Esophagus (tissue), 2 donors: ENCODE measurements around the gene VEGFB. TPM values are rescaled to one million over a fixed set of nuclear protein-coding genes. Genes with fewer than 3 reads are reported as not detected.

ENCODE experiments used
- H3K27ac ChIP-seq, 2 donors: one replicate each; pipeline ENCODE4 v1.5.1; 2013; ENCODE audit warnings: low read depth in 2 of 2, mild to moderate bottlenecking in 2 of 2, inconsistent platforms in 1 of 2, low read length in 1 of 2, moderate library complexity in 1 of 2
- H3K27me3 ChIP-seq, 2 donors: one replicate each; pipeline ENCODE4 v1.6.1; 2013; ENCODE audit warnings: low read length in 2 of 2, control low read depth in 1 of 2, mild to moderate bottlenecking in 1 of 2; ENCODE audit not compliant: insufficient read depth in 2 of 2, control insufficient read depth in 1 of 2
- H3K36me3 ChIP-seq, 2 donors: one replicate each; pipeline ENCODE4 v1.6.1; 2013; ENCODE audit warnings: low read length in 1 of 2; ENCODE audit not compliant: control insufficient read depth in 2 of 2, insufficient read depth in 2 of 2
- H3K4me1 ChIP-seq, 2 donors: one replicate each; pipeline ENCODE4 v1.6.1; 2013; ENCODE audit warnings: low read length in 1 of 2; ENCODE audit not compliant: control insufficient read depth in 2 of 2, insufficient read depth in 2 of 2
- H3K4me3 ChIP-seq, 2 donors: one replicate each; pipeline ENCODE4 v1.5.1; 2013; ENCODE audit warnings: low read length in 2 of 2, mild to moderate bottlenecking in 2 of 2, low read depth in 1 of 2, moderate library complexity in 1 of 2
- H3K9me3 ChIP-seq, 2 donors: one replicate each; pipeline ENCODE4 v1.6.1; 2013; ENCODE audit warnings: mild to moderate bottlenecking in 2 of 2, low read depth in 1 of 2, low read length in 1 of 2, moderate library complexity in 1 of 2; ENCODE audit not compliant: control insufficient read depth in 2 of 2, insufficient read depth in 1 of 2
- WGBS, 2 donors: extraction: QIAGEN DNeasy Blood & Tissue Kit; methylation state at CpG; one replicate each; pipeline ENCODE4 v1.1.7; 2013; 5-methylcytosine and 5-hydroxymethylcytosine counted together
- polyA plus RNA-seq, 2 donors: library from polyadenylated mRNA; stranded (reverse); fragments of 200-250 nt; gene quantifications; one replicate each; pipeline ENCODE4 v1.2.3, GENCODE V29; 2013
- donor health status: healthy with polysubstance abuse.
- donor health status: Bipolar disorder and iron deficiency.

VEGFB gene
- polyA plus RNA-seq, 2 donors: 34.6 to 48.1 TPM

DNA sequence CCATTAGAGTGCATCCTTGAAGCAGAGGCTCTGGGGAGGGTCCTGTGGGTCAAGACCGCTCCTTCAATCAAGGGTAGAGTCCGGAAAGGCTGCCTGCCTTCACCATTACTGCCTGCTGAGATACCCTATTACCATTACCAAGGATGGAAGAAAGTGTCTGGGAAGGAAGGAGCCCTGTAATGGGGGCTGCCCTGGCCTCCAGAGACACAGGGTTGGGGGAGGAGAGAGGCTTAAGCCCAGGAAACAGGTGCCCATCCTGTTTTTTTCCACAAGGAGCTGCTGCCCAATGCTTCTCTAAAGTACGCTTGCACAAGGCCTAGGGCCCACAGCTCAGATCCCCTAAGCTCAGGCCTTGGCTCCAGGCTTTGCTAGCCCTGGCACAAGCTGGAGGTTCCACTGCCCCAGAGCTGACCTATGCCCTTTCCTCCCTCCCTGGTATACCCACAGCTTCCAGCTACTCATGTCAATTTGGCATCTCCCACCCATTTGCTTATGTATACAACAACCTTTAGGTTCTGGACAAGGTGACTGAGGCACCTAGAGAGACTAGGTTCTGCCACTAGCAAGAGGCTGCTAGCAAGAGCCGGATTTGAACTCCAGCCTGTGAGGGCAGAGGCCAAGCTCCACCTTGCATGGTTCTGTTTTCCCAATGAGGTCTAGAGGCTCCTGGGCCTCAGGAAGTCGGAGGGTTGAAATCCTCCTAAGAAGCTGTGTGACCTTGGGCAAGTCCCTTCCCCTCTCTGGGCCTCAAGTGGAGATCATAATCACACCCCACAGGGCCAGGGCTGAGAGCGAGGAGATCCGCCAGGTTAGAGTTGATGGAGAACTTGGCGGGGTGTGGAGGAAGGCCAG is 15.4 kb downstream of the VEGFB start:
- WGBS, 2 donors: 86 to 88% methylated on average over 8 of the region's 8 CpGs
- H3K27me3 ChIP-seq: no peaks in the 10 kb centered on the region
- no peak overlapping the region for H3K4me3 ChIP-seq
- no peaks in the 10 kb centered on the region for H3K9me3 ChIP-seq
- peaks cover 6 to 14% of the 10 kb centered on the region in 2 donors for H3K4me1 ChIP-seq
- H3K27ac ChIP-seq: no peak overlapping the region
- H3K36me3 ChIP-seq: peaks cover 0 to 7% of the 10 kb centered on the region in 2 donors

DNA sequence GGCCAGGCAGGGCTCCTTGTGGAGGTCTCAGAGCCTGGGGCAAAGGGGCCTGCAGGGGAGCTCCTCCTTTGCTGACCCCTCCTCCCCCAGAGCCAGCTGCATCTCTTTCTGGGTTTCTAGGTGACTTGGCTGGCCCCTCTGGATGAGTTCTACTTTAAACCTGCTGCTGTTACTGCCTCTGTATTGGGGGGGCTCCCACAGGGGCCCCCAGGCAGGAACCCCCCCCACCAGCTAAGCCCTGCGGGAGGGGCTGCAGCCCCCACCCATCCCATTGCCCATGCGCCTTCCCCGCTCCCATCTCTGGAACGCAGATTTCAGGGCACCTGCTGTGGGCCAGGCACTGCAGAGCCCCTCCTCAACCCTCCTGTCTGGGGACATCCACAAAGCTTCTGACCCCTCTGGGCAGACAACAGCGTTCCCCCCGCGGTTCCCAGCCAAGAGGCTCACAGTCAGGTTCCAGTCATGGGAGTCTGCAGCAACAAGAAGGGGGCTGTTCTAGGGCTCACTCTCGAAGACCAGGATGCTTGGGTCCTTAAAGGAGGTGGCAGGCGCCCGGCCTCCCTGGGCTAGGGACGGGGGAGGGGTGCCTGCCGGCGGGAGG is 16.1 kb downstream of the VEGFB start:
- 21 to 23% methylated on average over 12 to 13 of the region's 13 CpGs for WGBS, 2 donors
- no peaks in the 10 kb centered on the region for H3K9me3 ChIP-seq
- H3K27ac ChIP-seq: no peak overlapping the region
- H3K4me1 ChIP-seq: peaks cover 6 to 14% of the 10 kb centered on the region in 2 donors
- peaks cover 0 to 12% of the 10 kb centered on the region in 2 donors for H3K36me3 ChIP-seq
- peak overlapping the region; percentile 52 to 85 for H3K4me3 ChIP-seq
- H3K27me3 ChIP-seq: no peaks in the 10 kb centered on the region

DNA sequence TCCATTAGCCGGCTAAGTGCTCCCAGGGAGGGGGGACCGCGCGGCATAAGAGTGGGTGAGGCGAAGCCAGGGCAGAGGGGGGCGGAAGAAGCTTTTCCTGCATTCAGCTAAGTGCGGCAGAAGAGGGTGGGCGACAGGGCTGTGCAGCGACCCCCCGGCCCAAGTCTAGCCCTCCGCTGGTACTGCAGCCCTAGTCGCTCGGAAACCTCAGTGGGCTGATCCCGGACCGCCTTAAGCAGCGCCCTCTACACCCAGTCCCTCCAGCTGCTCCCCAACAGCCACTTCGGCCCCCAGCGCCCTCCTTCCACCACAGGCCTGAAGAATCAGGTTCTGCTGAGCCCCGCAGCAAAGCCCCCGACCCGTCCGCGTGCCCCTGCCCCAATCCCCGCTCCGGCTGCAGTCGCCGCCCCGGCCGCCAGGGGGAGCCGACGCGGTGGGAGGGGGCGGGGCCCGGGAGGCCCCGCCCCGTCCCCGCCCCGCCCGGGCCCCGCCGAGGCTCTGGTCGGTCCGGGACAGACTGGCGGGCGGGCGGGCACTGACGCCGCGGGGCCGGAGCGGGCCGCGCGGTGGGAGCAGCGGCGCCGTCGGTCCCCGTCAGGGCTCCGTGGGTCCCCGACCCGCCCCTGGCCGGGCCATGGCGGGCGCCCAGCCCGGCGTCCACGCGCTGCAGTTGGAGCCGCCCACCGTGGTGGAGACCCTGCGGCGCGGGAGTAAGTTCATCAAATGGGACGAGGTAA is 16.8 kb downstream of the VEGFB start, which contains the start of gene PLCB3:
PLCB3 (plus strand) TSS at position 515 of the 737 bp plus-strand sequence; CDS start at position 635, 120 bp downstream.
- Histone ChIP-seq H3K9me3 (no peaks in the 10 kb centered on the region), H3K4me3 (peak within 1 kb of the TSS; percentile 75 to 85), H3K4me1 (peaks cover 6 to 14% of the 10 kb centered on the region in 2 donors), H3K36me3 (peaks cover 0 to 18% of the 10 kb centered on the region in 2 donors), H3K27ac (peak within 1 kb of the TSS; percentile 64 to 84), H3K27me3 (no peaks in the 10 kb centered on the region)
- 1% methylated on average over 66 to 75 of the region's 75 CpGs for WGBS, 2 donors

DNA sequence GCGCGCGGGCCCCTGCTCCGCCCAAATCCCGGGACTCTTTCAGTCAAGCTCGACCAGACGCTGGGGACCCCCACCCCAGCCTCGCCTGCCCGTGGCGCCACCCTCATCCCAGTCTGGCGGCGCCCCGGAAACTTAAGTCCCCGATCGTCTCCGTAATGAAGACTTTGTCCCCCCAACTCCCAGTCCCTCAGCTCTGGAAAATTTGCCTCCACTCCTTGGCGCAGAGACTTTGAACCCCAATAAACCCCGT is 17.3 kb downstream of the VEGFB start:
- Histone ChIP-seq H3K36me3 (peaks cover 3 to 23% of the 10 kb centered on the region in 2 donors), H3K9me3 (no peaks in the 10 kb centered on the region), H3K27me3 (no peaks in the 10 kb centered on the region), H3K4me3 (peak overlapping the region; percentile 75 to 85), H3K27ac (peak overlapping the region; percentile 64 to 84), H3K4me1 (peaks cover 6 to 14% of the 10 kb centered on the region in 2 donors)
- WGBS, 2 donors: 0 to 1% methylated on average over 18 of the region's 18 CpGs

DNA sequence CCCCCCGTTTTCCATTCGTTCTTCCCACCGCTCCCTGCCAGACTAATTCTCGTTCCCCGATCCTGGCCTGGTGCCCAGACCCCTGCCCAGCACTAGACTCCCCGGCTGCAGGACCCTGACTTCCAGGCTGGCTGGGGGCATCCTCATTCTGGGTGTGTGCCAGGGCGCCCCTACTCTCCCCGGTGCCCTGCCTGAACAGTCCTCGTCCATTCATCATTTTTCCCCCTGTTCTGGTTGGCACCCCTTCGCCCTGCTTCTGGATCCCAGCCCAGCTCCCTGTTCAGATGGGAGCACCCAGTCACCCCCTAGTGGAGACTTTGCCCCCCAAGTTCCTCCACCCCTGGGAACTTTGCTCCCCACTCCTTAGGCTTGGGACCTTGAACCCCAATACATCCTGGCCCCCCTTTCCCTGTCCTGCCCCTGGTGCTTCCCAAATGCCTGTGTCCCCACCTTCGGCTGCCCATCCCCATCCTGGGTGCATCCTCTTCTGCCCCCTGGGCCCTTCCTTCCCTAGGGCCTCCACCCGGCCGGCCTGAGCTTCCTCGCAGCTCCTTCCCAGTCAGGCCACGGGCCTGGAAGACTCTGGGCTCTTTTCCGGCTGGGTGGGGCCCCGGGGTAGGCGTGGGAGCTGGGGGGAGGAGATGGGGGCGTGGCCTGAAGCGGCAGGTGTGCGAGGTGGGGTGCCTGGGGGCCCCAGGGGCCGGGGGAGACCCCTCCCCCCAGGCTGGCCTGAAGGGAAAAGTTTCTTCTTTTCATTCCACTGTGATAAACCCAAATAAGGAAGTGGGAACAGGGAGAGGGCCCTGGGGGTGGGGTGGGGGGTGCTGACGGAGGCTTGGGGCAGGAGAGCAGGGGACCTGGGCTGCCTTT is 17.9 kb downstream of the VEGFB start:
- Histone ChIP-seq H3K9me3 (no peaks in the 10 kb centered on the region), H3K27me3 (no peaks in the 10 kb centered on the region), H3K4me1 (peaks cover 6 to 14% of the 10 kb centered on the region in 2 donors), H3K36me3 (peaks cover 4 to 24% of the 10 kb centered on the region in 2 donors), H3K4me3 (peak overlapping the region; percentile 75 to 85), H3K27ac (peak overlapping the region; percentile 64 to 84)
- 5% methylated on average over 23 of the region's 23 CpGs for WGBS, 2 donors

DNA sequence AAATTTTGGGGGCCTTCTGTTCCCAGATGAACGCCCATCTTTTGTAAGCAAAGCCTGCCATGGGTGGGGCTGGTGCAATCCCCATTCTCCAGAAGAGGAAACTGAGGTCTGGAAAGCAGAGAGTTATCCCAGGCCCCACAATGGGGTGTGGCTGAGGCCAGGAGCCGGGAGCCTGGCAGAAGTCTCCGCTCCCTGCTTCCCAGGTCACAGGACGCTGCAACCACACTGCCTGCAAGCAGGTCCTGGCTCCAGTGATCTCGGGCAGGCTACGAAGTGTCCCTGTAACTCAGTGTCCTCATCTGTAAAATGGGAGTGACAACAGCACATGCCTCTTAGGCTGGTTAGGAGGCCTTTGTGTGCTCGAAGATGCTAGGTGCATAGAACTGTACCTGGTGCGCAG is 18.7 kb downstream of the VEGFB start:
- H3K27ac ChIP-seq: peak overlapping the region in 1 of 2 donors; percentile 45
- 69 to 70% methylated on average over 8 of the region's 8 CpGs for WGBS, 2 donors

DNA sequence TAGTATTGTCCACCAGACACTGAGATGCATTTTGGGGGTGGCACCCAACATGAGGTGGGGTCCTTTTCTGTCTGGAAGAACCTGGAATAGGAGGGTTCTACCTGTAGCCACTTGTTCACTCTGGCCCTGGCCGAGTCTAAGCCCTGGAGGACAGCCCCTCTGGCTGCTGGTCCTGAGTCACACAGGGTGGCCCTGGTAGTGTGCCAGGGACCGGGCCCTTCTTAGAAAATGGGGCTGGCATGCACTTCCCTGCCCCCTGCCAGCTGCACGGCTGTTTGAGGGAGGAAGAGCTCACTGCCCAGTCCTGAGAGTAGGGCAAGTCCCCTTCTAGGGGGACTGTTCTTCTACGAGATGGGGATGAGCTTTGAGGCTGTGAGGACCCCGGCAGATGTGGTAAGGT is 19.1 kb downstream of the VEGFB start:
- H3K36me3 ChIP-seq: peaks cover 4 to 29% of the 10 kb centered on the region in 2 donors
- no peak overlapping the region for H3K27ac ChIP-seq
- 43 to 48% methylated on average over 5 of the region's 5 CpGs for WGBS, 2 donors
- no peak overlapping the region for H3K4me3 ChIP-seq
- H3K27me3 ChIP-seq: no peaks in the 10 kb centered on the region
- H3K4me1 ChIP-seq: peaks cover 6 to 14% of the 10 kb centered on the region in 2 donors
- no peaks in the 10 kb centered on the region for H3K9me3 ChIP-seq

More for the DNA sequence above, 18.7 kb downstream of the VEGFB start:
- Histone ChIP-seq H3K27me3 (no peaks in the 10 kb centered on the region), H3K9me3 (no peaks in the 10 kb centered on the region), H3K36me3 (peaks cover 4 to 25% of the 10 kb centered on the region in 2 donors), H3K4me1 (peaks cover 6 to 14% of the 10 kb centered on the region in 2 donors), H3K4me3 (peak overlapping the region in 1 of 2 donors; percentile 85)

DNA sequence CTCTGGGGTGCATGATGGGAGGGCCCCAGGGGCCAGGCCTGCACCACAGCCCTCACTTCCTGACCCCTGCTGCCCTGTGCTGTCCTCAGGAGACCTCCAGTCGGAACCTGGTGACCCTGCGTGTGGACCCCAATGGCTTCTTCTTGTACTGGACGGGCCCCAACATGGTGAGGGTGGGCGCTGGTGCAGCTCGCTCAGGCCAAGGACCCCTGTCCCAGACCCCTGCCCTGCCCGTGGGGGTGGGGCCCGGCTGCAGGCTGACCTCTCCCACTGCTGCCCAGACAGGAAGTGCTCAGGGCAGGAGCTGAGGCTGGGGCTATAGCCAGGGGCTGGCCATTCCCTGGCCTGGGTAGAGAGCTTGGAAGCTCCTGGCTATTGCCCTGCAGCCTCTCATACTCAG is 19.9 kb downstream of the VEGFB start:
- Histone ChIP-seq H3K27ac (no peak overlapping the region), H3K27me3 (no peaks in the 10 kb centered on the region), H3K36me3 (peaks cover 8 to 36% of the 10 kb centered on the region in 2 donors), H3K4me1 (peaks cover 6 to 14% of the 10 kb centered on the region in 2 donors), H3K9me3 (no peaks in the 10 kb centered on the region), H3K4me3 (no peak overlapping the region)
- WGBS, 2 donors: 89 to 94% methylated on average over 7 of the region's 7 CpGs
